H1 (cell line): ENCODE data around the gene PPIL6. TPM values are rescaled to one million over a fixed set of nuclear protein-coding genes. Genes with fewer than 3 reads are reported as not detected.
A peak's percentile ranks its signal among the peaks of the same experiment; 100 is the strongest.

Experiments
- CTCF ChIA-PET: fragments of 300-600 bp; sonication (Branson Sonifier 250); formaldehyde crosslinking; loops from one replicate; lab custom pipeline; 2021; ENCODE audit not compliant: partially characterized antibody; lab: Charles Lee
- POLR2A ChIA-PET: fragments of 300-600 bp; sonication (Branson Sonifier 250); formaldehyde crosslinking; loops from one replicate; lab custom pipeline; 2021; ENCODE audit warnings: inconsistent platforms; ENCODE audit not compliant: partially characterized antibody; lab: Charles Lee
- DNase-seq, 2 experiments: peaks; one replicate each; pipeline versions ENCODE4 v3.0.0 to v3.0.0-alpha.2; 2010 to 2022; ENCODE audit warnings: low spot score in 2 of 2, low read depth in 1 of 2, mixed read lengths in 1 of 2
- FAIRE-seq: peaks from 2 replicates; lab custom pipeline; 2011; peaks lifted over from hg19 to GRCh38; lab: Jason Lieb, UNC
- H2AFZ ChIP-seq: 2 replicates; pipeline ENCODE4 v1.8.1; 2012; ENCODE audit warnings: low read length, inconsistent platforms
- H2AK5ac ChIP-seq: 2 replicates; pipeline ENCODE4 v1.6.1; 2013; ENCODE audit warnings: low read depth, low read length
- H2BK120ac ChIP-seq: replicated peaks from 2 replicates; pipeline ENCODE3; 2013; ENCODE audit warnings: low read depth, low read length, inconsistent platforms
- H2BK12ac ChIP-seq: 2 replicates; pipeline ENCODE4 v1.6.1; 2013; ENCODE audit warnings: low read depth, low read length
- H2BK15ac ChIP-seq: 2 replicates; pipeline ENCODE4 v1.6.1; 2013; ENCODE audit warnings: low read length
- H2BK20ac ChIP-seq: 2 replicates; pipeline ENCODE4 v1.6.1; 2013; ENCODE audit warnings: low read length
- H2BK5ac ChIP-seq: 2 replicates; pipeline ENCODE4 v1.6.1; 2013; ENCODE audit warnings: low read depth, low read length
- H3K14ac ChIP-seq: 2 replicates; pipeline ENCODE4 v1.6.1; 2013; ENCODE audit warnings: inconsistent platforms; ENCODE audit not compliant: insufficient read length
- H3K18ac ChIP-seq: 2 replicates; pipeline ENCODE4 v1.6.1; 2013; ENCODE audit warnings: low read length; ENCODE audit errors: extremely low read depth
- H3K23ac ChIP-seq: 2 replicates; pipeline ENCODE4 v1.6.1; 2013; ENCODE audit warnings: inconsistent platforms; ENCODE audit not compliant: insufficient read length
- H3K23me2 ChIP-seq: 2 replicates; pipeline ENCODE4 v1.6.1; 2013; ENCODE audit warnings: low read depth, low read length
- H3K27ac ChIP-seq: 2 replicates; pipeline ENCODE4 v1.6.1; 2011; ENCODE audit warnings: low read depth, low read length, inconsistent platforms
- H3K27me3 ChIP-seq, 4 experiments: replicated peaks in 1 of 4; 1 replicate in 1 of 4; 2 replicates in 3 of 4; pipeline versions ENCODE4 v1.6.1 to v1.8.1; 2011 to 2013; ENCODE audit warnings: low read length in 3 of 4, mild to moderate bottlenecking in 3 of 4, inconsistent platforms in 2 of 4, mixed read lengths in 2 of 4, moderate library complexity in 1 of 4; ENCODE audit not compliant: control insufficient read depth in 3 of 4, insufficient read depth in 3 of 4; ENCODE audit errors: extremely low read depth in 1 of 4
- H3K36me3 ChIP-seq, 4 experiments: 2 replicates each; pipeline versions ENCODE4 v1.6.1 to v1.8.1; 2011 to 2013; ENCODE audit warnings: mild to moderate bottlenecking in 4 of 4, low read length in 3 of 4, moderate library complexity in 2 of 4, control low read depth in 1 of 4, inconsistent platforms in 1 of 4; ENCODE audit not compliant: insufficient read depth in 4 of 4, control insufficient read depth in 2 of 4
- H3K4ac ChIP-seq: replicated peaks from 2 replicates; pipeline ENCODE3; 2013; ENCODE audit warnings: low read length, low read depth, mixed read lengths, inconsistent platforms; ENCODE audit not compliant: insufficient read length
- H3K4me1 ChIP-seq, 4 experiments: replicated peaks in 1 of 4; 1 replicate in 1 of 4; 2 replicates in 3 of 4; pipeline versions ENCODE4 v1.6.1 to v1.8.1; 2011 to 2013; ENCODE audit warnings: low read length in 3 of 4, inconsistent platforms in 2 of 4, mixed read lengths in 1 of 4; ENCODE audit not compliant: insufficient read depth in 4 of 4, control insufficient read depth in 3 of 4
- H3K4me2 ChIP-seq, 2 experiments: 2 replicates each; pipeline versions ENCODE4 v1.6.1 to v1.8.1; 2011 to 2013; ENCODE audit warnings: low read depth in 2 of 2, low read length in 2 of 2, control low read depth in 1 of 2, inconsistent platforms in 1 of 2, mild to moderate bottlenecking in 1 of 2; ENCODE audit not compliant: insufficient read depth in 1 of 2
- H3K4me3 ChIP-seq, 4 experiments: fragments of 200-600, 300-600 bp in 1 of 4; sonication (generic), shearing (Covaris generic), sonication (Bioruptor Twin) in 1 of 4; 2 replicates each; pipeline versions ENCODE4 v1.5.1 to v1.8.1; 2011 to 2016; ENCODE audit warnings: low read length in 4 of 4, low read depth in 3 of 4, control low read depth in 2 of 4, inconsistent platforms in 2 of 4, mild to moderate bottlenecking in 2 of 4, mixed read lengths in 1 of 4, moderate library complexity in 1 of 4; ENCODE audit not compliant: insufficient read depth in 2 of 4; ENCODE audit errors: extremely low read depth in 1 of 4
- H3K56ac ChIP-seq: replicated peaks from 2 replicates; pipeline ENCODE3; 2013; ENCODE audit warnings: low read depth, mild to moderate bottlenecking, mixed read lengths, low read length, inconsistent platforms; ENCODE audit not compliant: insufficient read length
- H3K79me1 ChIP-seq: 2 replicates; pipeline ENCODE4 v1.6.1; 2013; ENCODE audit warnings: low read depth, low read length, control low read depth
- H3K79me2 ChIP-seq, 2 experiments: 2 replicates each; pipeline versions ENCODE4 v1.6.1 to v1.8.1; 2012 to 2013; ENCODE audit warnings: low read length in 2 of 2, mild to moderate bottlenecking in 2 of 2, inconsistent platforms in 1 of 2; ENCODE audit not compliant: insufficient read depth in 2 of 2, control insufficient read depth in 1 of 2
- H3K9ac ChIP-seq, 4 experiments: replicated peaks in 1 of 4; 1 replicate in 1 of 4; 2 replicates in 3 of 4; pipeline versions ENCODE4 v1.6.1 to v1.8.1; 2011 to 2013; ENCODE audit warnings: low read depth in 3 of 4, low read length in 3 of 4, control low read depth in 2 of 4, mild to moderate bottlenecking in 2 of 4, moderate library complexity in 2 of 4, inconsistent platforms in 1 of 4; ENCODE audit errors: extremely low read depth in 1 of 4
- H3K9me3 ChIP-seq, 2 experiments: 2 replicates each; pipeline versions ENCODE4 v1.6.1 to v1.8.1; 2012 to 2013; ENCODE audit warnings: mild to moderate bottlenecking in 2 of 2, moderate library complexity in 2 of 2, control low read depth in 1 of 2, inconsistent platforms in 1 of 2, low read depth in 1 of 2, low read length in 1 of 2, mixed read lengths in 1 of 2; ENCODE audit not compliant: insufficient read depth in 2 of 2
- H4K20me1 ChIP-seq, 2 experiments: replicated peaks in 1 of 2; 2 replicates each; pipeline versions ENCODE3 to v1.8.1; 2011 to 2013; ENCODE audit warnings: inconsistent platforms in 2 of 2, low read length in 2 of 2, mild to moderate bottlenecking in 1 of 2; ENCODE audit not compliant: insufficient read depth in 2 of 2, control insufficient read depth in 1 of 2
- H4K5ac ChIP-seq: 2 replicates; pipeline ENCODE4 v1.6.1; 2013; ENCODE audit warnings: low read length, low read depth, mixed read lengths, inconsistent platforms; ENCODE audit not compliant: insufficient read length
- H4K8ac ChIP-seq: 2 replicates; pipeline ENCODE4 v1.8.0; 2013; ENCODE audit warnings: mild to moderate bottlenecking, moderate library complexity, low read length, inconsistent platforms; ENCODE audit not compliant: insufficient read depth; ENCODE audit errors: extremely low read depth
- H4K91ac ChIP-seq: replicated peaks from 2 replicates; pipeline ENCODE3; 2013; ENCODE audit warnings: low read length, mixed read lengths, inconsistent platforms; ENCODE audit not compliant: insufficient read length
- EZH2 ChIP-seq: fragments of 200-600 bp; sonication (generic); IDR thresholded peaks from 2 replicates; pipeline ENCODE4 v1.7.1; 2012; ENCODE audit warnings: low read depth, mild to moderate bottlenecking, moderate library complexity, low read length, inconsistent platforms; ENCODE audit not compliant: severe bottlenecking
- USF2 ChIP-seq: IDR thresholded peaks from 2 replicates; pipeline ENCODE4 v1.6.1; 2011; ENCODE audit warnings: low read length, improper control_type of control experiment
- WGBS, 2 experiments: shearing (Covaris generic) in 1 of 2; methylation state at CpG; one replicate each; pipeline versions ENCODE4 v1.1.6 to v1.1.7; 2013 to 2015; ENCODE audit warnings: low lambda C conversion rate in 2 of 2, mixed read lengths in 2 of 2, inconsistent platforms in 1 of 2, low coverage in 1 of 2, missing lambda C conversion rate in 1 of 2; ENCODE audit not compliant: insufficient replicate concordance in 2 of 2, insufficient coverage in 1 of 2, insufficient read length in 1 of 2; ENCODE audit errors: extremely low coverage in 1 of 2, missing lambda C conversion rate in 1 of 2; 5-methylcytosine and 5-hydroxymethylcytosine counted together
- polyA plus RNA-seq, 7 experiments: library from polyadenylated mRNA; depleted of rRNA in 3 of 7; stranded (reverse) in 5 of 7; unstranded in 2 of 7; fragments of >200 nt in 5 of 7; fragments of 200-250 nt in 2 of 7; gene quantifications; 1 replicate in 5 of 7; 2 replicates in 1 of 7; 4 replicates in 1 of 7; pipeline versions ENCODE4 v1.2.1 to v1.2.3, GENCODE V29; 2011 to 2013; ENCODE audit warnings: missing spikeins in 2 of 7, mixed read lengths in 2 of 7
- total RNA-seq: library from RNA; stranded (reverse); fragmentation: NEBNext Ultra II Directional; extraction: Animal tissue kit (Norgen Biotek cat#: 25700); gene quantifications from 2 replicates; pipeline ENCODE4 v1.2.1, GENCODE V29; 2021

Gene PPIL6
- total and polyA plus RNA-seq, 2 of the 8 experiments (the other 6 are each of a cell fraction or from before 2014, with no cell fraction given): 0.42 to 1.3 TPM

- H3K56ac ChIP-seq: no peak overlapping the region
- 96% methylated on average over 7 of the region's 7 CpGs; no CpG with 5 or more reads in 1 of the 2 experiments for WGBS, 2 experiments
- H2BK120ac ChIP-seq: no peak overlapping the region
- no peak overlapping the region for H3K27ac ChIP-seq
- no peak overlapping the region for H4K91ac ChIP-seq
- H3K79me2 ChIP-seq: peaks cover 20 to 64% of the 10 kb centered on the region in 2 experiments
- H3K23ac ChIP-seq: no peak overlapping the region
- peaks cover 7% of the 10 kb centered on the region; the same call in 1 of the 2 replicates for H3K23me2 ChIP-seq
- CTCF ChIA-PET: interaction anchor here (0.8 to 2.5 kb wide), 9 partner anchors 10 to 559 kb away, joined by 3 to 9 read pairs (median 4); no protein-coding TSS in a partner anchor
- H2BK20ac ChIP-seq: no peak overlapping the region
- H2AFZ ChIP-seq: no peak overlapping the region
- no peak overlapping the region for H4K5ac ChIP-seq
- H3K79me1 ChIP-seq: peaks cover 7% of the 10 kb centered on the region
- H3K27me3 ChIP-seq: no peaks in the 10 kb centered on the region
- no peak overlapping the region for H2BK15ac ChIP-seq
- no peak for FAIRE-seq
- H3K4me2 ChIP-seq: peak overlapping the region; percentile 65 to 72
- no peak overlapping the region; a peak in 1 of 7 replicates for H3K9ac ChIP-seq
- H3K4me1 ChIP-seq: peaks cover 5 to 15% (median 7%) of the 10 kb centered on the region in 4 experiments; a peak in 6 of 7 replicates
- H4K8ac ChIP-seq: no peak overlapping the region
- H3K14ac ChIP-seq: no peak overlapping the region
- H3K4me3 ChIP-seq: peak overlapping the region in 2 of 4 experiments; percentile 9 to 49; a peak in 3 of 8 replicates
- no peak for DNase-seq
- H2AK5ac ChIP-seq: no peak overlapping the region
- peaks cover 7 to 43% (median 26%) of the 10 kb centered on the region in 4 experiments for H3K36me3 ChIP-seq
- no peak overlapping the region for H3K4ac ChIP-seq
- H2BK12ac ChIP-seq: no peak overlapping the region
- peaks cover 2 to 11% of the 10 kb centered on the region in 2 experiments for H4K20me1 ChIP-seq
- H3K18ac ChIP-seq: no peak overlapping the region
- H2BK5ac ChIP-seq: no peak overlapping the region
- no peaks in the 10 kb centered on the region for H3K9me3 ChIP-seq
- POLR2A ChIA-PET: interaction anchor here (1.5 to 2.5 kb wide), 3 partner anchors 20 to 39 kb away, joined by 3 to 10 read pairs (median 4); no protein-coding TSS in a partner anchor
- TF ChIP-seq EZH2 (no peak), USF2 (no peak)
Observed at GRCh38 chr6:109480993-109481480, 40.6 kb upstream of the PPIL6 start.
